Stimulated activated CD8-positive, alpha-beta memory T cell treated with anti-CD3 and anti-CD28 coated beads, Interleukin-4, amount 100 ng/mL, for 48 hours (primary cell): ENCODE results near the gene NFIX.

Experiments
- DNase-seq: peaks from one replicate; pipeline ENCODE4 v3.0.0-alpha.2; 2020

The NFIX gene

DNA sequence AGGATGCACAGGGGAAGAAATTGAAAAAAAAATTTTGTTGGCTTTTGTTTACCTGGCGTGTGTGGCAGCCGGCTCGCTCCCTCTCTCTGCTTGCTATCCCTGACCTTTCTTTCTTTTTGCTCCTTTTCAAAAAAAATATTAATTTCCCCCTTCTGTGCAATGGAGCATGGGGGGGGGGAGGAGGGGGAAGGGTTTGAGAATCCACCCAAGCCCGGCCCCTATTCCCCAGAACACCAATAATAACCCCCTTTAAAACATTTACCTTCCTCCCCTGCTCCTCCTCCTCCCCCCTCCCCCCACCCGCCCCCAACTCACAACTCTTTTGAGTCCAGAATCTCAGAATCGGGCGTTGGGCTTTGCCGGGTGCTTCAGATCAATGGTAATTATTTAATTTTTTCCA is 28.4 kb downstream of the NFIX start:
- no peak for DNase-seq

DNA sequence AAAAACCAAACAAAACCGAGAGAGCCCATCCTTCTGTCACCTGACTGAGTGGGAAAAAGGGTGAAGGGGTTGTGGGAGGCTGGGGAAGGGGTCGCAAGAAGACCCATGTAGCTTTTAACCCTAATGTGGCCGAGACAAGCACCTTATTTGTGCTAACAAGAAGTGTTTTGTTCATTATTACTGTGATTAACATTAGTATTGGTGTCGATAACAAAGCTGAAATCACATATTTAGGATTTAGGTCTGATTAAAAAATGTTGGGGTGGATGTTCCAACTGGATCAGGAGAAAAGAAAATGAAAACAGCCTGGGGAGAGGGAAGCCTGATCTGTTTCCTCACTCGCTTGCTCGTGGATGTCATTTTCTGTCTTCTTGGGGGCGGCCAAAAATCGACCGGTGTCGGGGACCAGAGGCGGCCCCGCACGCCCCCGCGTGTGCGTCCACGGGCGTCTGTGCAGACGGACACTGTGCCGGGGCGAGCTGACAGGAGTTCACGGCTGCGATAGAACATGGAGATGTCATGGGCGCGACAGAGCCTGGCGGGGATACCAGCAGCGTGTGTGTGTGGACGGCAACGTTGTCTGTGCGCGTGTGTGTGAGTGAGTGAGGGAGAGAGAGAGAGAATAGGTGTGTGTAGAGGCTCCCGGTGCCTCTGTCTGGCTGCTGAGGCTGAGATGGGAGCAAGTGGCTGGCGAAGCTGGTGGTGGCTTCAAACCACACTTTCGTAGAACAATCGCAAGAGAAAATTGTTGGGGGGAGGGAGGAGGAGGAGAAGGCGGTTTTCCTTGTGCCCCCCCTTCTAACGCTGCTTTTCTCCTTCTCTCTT is 29.1 kb downstream of the NFIX start:
- no peak for DNase-seq

DNA sequence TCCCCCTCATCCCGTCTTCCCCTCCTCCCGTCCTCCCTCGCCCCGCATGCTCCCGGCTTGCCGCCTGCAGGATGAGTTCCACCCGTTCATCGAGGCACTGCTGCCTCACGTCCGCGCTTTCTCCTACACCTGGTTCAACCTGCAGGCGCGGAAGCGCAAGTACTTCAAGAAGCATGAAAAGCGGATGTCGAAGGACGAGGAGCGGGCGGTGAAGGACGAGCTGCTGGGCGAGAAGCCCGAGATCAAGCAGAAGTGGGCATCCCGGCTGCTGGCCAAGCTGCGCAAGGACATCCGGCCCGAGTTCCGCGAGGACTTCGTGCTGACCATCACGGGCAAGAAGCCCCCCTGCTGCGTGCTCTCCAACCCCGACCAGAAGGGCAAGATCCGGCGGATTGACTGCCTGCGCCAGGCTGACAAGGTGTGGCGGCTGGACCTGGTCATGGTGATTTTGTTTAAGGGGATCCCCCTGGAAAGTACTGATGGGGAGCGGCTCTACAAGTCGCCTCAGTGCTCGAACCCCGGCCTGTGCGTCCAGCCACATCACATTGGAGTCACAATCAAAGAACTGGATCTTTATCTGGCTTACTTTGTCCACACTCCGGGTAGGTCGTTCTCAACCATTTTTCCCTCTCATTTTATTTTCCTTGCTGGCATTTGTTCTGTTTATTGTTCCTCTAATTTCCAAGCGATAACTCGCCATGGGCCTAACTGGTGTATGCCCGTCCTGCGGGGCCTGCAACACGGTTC is 29.8 kb downstream of the NFIX start:
- no peak for DNase-seq

DNA sequence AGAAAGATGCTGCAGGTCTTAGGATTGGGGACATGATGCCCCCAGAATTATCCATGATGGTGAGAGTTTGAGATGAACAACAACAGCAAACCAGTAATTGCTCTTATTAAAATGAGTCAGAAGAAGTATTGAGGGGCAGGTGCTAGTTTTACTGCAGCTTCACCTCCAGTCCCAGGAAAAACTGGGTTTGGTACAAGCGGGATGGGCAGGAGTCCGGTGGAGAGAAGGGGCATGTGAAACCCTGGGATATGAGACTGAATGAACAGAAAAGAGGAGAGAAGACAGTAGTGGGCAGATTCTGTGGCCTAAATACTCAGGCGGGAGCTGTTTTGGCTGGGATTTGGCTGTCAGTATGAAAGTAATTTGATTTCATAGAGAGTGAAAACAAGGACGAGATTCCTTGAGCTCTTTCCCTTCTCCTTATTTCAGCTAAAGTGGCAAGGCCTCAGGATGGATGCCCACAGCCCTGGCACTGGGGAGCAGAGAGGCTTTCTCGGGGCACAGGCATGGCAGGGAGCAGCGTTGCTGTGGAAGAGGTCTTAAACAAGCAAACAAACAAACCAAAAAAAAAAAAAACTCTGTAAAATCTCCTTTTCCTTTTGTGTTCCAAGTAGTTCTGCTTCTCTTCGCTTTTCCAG is 30.7 kb downstream of the NFIX start:
- DNase-seq: no peak

DNA sequence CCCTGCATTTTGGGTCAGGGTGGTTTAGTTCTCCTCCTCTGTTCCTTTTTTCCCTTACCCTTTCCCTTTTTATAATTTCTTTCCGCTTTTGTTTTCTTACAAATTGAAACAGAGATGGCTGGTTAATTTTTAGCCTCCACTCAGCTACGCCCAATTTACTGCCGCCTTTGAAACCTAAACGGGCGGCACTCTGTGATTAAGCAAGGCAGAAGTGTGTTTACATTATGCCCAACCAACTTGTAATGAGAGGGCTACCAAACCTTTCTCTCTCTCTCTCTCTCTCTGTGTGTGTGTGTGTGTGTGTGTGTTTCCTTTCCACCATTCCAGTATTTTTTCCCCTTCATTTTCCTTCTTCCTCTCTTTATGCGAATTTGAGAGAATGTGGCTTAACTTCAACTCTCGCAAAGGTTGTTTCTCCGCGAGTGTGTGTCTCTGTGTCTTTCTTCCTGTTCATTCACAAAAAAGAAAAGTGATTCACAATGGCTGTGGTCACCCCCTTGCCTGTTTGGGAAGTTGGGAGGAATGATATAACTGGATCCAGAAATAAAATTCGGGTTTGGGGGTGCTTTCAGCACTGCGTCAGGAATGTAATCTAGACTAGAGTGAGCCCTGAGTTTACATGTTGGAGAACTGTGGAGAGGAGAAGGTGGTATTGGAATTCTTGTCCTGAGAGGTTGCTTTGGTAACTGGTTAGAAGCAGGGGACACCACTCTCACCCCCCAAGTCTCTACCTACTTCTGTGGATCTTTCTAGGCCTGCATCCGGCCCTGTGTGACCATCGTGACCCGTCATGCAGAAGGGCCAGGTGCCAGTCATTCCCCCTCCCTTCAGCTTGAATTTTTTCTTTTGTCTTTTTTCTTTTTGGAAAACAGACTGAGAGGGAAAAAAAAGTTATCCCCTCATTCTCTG is 31.4 kb downstream of the NFIX start:
- no peak for DNase-seq

DNA sequence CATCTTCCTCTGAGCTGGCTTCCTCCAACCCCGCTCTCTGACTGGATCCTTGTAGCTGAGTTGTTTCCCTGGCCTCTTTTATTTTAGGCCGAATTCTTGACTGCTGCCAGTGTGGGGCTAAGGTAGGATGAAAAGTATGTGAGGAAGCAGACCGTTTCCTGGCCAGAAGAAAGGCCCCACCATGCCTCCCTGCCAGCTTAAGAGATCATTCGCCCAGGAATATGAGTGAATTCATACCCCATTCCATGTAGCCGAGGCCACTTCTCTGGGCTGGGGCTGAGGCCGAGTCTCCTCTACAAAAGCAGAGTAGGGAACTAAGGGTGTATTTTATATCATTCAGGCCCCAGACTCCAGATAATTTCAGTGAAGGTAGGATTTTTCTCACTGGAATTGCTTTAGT is 32.3 kb downstream of the NFIX start:
- no peak for DNase-seq

DNA sequence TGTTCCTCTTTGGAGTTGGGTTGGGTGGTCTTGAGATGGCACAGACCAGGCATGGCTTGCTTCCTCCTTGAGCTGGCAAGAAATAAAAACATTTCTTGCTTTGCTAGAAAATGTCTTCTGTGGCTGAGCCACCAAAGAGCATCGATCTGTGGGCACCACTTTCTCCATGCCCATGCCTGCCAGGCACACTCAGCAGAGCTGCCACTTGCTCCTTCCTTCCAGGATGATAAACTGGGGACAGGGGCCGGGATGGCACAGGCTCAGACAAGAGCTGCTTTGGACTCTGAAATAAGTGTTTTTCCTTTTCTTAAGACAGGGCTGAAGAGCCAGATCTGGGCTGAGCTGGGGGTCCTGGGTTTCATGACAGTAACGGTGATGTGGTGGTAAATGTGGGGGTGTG is 32.8 kb downstream of the NFIX start:
- DNase-seq: no peak

DNA sequence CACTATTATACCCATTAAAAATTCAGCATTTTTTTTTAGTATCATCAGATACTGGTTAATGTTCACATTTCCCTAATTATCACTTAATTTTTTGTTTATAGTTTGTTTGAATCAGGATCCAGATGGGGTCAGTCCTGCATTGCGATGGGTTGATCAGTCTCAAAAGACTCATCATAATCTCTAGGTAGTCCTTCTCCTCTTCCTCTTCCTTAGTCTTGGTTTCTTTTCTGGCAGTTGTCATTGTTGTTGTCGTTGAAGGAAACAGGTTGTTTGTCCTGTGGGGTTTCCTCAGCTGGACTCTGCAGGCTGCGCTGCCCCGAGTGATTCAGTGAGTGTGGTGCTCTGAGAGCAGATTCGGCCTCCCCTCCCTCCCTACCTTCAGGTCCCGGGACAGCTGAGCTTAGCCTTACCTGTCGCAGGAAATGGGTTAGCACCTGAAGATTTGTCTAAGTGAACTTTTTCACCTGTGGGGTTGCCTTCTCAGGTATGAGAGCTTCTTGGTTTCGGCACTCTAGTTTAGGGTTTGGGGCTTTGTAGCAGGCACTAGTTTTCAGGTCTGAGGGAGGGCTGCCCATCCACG is 34.1 kb downstream of the NFIX start:
- DNase-seq: no peak

DNA sequence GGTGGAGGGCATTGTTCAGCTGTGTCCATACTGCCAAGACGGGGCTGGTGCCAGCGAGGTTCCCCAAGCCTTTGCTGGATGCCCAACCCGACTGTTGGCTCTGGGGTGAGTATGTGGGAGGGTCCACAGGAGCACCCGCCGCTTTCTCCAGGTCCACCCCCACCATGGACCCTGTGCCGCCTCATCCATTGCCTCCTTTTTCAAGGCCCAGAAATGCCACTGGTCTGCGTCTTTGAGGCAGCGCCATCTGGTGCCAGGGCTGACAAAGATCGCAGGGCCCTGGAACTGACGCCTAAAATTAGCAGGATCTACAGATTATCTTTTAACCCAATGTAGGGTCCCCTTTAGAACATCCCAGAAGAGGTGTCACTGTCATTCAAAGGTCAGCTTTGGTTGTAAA is 34.6 kb downstream of the NFIX start:
- no peak for DNase-seq

DNA sequence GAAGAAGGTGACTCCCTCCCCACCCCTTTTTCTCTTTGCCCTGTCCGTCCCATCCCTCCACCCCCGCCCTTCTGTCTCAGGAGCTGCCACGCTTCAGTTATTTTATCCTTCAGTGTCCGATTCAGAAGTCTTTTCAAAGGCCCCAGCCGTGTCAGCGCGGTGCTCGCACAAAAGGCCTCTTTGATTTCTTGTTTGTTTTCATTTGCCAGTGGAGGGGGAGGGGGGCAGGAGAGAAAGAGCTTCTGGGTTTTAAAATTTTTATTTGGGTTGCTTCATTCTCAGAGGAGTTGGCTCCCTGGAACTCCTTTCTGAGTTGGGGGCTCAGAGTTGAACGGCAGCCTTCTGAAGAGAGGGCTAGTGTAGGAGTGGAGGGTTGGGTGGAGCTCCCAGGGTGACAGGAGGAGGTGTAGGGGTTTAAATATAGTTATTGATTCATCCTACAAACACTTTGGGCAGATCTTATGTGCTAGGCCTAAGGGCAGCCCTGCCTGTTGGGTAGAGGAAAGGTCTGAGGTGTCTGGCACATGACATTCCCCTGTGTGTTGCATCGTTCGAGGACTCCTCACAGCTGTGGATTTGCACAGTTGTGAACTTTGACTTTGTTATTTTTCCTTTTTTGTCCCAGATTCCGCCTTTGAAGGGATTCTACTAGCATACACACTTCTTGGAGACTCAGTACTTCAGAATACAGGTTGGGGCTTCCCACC is 36.8 kb downstream of the NFIX start:
- DNase-seq: no peak

DNA sequence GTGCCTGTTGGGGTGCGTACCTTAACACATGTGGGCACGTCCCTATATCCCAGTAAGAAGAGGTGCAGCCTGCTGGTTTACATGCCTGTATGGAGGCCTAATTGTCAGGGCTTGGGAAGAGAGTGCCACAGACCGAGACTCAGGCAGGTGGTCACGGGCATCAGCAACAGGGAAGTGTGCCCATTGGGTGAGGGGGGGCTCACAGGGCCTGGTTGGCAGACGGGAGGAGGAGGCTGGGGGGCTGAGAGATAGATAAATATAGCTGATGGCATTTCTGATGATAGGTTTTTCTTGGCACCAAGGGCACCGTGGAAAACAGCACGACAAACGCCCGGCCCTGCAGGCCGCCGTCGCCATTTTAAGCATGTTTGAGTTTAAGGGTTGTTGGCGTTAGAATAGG is 37.6 kb downstream of the NFIX start:
- DNase-seq: no peak

DNA sequence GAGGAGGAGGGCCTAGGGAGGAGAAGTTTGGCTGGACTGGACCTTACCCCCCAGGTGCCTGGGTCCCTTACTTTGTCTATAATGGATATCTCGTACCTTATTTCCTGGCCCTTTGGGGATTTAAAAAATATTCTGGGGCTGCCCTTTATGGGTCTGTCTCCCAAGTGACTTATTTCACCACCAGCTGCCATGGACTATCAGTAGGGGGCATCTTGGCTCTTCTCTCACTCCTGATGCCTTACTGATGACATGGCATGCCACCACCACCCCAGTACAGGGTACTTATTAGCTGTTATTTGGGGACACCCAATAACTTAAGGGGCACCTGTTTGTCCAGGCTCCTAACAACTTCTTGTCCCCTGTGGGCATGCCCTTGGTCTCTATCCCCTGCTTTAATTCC is 38.0 kb downstream of the NFIX start:
- no peak for DNase-seq

DNA sequence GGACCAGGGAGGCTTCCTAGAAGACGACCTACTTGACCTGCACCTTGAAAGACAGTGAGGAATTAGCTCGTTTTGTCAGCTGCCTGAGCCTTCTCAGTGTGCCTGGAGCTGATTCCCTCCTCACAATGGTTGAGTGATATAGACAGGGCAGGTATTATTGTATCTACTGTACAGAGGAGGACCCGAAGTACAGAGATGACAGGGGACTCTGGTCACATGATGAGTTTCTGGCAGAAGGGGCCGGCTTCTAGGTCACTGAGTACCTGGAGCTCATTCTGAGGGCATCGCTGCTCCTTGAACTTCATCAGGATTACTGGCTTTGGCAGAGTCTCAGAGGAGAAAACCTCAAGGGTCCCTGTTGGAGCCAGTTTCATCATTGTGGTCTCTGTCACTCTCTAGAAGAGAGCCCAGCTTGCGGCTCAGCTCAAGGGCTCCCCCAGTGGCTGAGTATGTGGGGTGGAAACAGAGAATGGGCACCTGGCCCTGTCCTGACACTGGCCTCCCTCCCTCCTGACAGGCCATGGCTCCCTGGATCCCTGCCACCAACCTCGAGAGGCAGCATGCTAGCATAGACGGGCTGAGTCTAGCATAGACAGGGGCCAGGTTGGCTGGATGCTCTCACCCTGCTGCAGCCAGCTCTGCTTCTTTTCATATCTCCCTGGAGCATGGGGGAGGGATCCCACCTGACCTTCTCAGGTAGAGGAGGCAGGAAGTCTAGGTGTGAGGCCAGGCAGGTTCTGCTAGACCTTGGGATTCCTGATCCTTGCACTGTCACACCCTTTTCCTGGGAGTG is 38.7 kb downstream of the NFIX start:
- DNase-seq: peak; percentile 78

DNA sequence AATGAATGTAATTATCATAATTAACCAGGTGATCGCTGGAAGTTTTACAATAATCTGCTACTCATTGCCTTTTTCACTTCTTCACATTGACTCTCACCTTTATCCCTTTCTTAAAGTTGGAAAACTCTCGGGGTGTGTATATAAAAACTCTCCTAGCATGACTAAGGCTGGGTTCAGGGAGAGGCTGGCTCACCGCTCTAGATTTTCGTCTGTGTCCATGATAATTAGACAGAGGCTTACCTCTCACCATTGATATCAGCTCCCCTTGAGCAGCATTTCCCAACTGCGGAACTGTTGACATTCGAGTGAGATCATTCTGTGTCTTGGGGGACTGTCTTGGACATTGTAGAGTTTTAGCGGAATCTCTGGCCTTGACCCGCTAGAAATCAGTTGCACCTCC is 39.4 kb downstream of the NFIX start:
- no peak for DNase-seq

DNA sequence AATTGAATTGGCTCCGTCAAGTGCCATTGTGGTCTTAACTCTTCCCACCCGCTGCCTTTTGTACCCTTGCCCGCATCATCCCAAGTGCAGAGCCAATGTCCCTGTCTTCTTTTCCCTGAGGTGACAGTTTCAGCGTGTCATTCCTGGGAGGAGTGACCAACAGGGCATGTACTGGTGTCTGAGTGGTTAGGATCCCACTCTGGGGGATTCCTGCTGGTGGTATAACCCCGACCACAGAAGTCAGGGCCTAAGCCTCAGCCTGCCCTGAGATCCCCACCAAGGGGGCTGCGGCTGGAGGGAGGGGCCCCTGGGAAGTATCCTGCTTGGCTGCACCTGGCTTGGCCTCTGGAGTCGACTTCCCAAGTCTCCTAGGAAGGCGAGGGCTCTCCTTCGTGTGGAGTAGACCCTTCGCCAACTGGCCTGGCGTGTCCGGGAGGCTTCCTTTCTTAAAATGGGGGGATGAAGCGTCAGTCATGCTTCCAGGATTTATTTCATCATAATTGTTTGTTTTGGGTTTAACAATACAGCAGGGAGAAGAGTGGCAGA is 40.6 kb downstream of the NFIX start:
- DNase-seq: no peak

DNA sequence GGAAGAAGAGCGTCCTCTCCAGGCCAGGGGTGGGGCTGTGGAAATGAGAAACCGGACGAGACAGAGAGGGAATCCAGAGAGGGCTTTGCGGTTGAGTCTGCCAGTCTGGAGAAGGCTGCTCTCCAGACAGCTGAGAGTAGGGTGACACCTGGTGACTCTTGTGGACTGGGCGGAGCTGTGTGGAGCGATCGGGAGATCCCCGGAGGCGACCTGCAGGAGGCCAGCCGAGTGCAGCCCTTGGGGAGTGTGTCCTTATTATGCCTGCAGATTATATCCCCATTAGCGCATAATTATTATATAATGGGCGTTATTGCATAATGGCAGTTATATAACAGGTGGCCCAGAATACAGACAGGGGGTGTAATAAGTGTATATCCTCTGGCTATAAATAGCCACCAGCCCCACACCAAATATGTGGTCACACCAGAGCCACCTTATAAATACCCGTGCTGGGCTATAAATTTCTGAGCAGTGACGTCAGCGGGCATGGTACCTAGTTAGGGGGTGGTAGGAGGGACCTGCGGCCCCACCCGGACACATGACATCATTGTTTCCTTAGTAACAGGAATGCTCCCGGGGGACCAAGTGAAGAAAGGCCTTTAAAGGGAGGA is 41.2 kb downstream of the NFIX start:
- no peak for DNase-seq

DNA sequence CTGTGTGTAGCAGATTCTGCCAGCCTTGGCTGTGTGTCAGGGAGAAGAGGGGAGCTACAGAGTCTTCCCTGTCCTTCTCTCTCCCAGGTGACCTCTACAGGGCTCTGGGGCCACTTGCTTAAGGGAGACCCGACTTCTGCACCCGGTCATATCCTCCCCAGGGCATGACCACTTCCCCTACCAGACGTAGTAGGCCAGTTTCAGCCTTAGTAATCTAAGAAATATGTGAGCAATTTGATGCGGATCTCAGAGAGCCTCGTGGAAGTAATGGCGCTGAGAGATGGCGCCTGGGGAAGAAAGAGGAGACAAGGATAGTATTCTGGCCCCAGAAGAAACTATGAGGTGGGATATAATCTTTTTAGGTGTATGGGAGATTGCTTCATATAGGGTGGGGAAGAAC is 41.9 kb downstream of the NFIX start:
- DNase-seq: no peak

DNA sequence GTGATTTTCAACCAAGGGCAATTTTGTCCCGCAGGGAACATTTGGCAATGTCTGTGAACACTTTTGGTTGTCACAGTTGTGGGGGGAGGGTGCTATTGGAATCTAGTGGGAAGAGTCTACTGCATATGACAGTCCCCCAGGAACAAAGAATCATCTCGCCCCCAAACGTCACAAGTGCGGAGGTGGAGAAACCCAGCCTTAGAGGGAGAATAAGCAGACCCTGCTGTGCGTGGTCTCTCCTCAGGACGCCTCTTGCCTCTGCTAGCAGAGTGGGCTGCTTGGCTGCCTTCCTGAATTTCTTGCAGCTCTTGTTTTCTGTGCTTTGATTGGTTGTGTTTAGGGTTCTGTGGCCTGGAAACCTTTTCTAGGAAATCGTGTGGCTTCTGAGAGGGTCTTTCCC is 42.5 kb downstream of the NFIX start:
- no peak for DNase-seq

DNA sequence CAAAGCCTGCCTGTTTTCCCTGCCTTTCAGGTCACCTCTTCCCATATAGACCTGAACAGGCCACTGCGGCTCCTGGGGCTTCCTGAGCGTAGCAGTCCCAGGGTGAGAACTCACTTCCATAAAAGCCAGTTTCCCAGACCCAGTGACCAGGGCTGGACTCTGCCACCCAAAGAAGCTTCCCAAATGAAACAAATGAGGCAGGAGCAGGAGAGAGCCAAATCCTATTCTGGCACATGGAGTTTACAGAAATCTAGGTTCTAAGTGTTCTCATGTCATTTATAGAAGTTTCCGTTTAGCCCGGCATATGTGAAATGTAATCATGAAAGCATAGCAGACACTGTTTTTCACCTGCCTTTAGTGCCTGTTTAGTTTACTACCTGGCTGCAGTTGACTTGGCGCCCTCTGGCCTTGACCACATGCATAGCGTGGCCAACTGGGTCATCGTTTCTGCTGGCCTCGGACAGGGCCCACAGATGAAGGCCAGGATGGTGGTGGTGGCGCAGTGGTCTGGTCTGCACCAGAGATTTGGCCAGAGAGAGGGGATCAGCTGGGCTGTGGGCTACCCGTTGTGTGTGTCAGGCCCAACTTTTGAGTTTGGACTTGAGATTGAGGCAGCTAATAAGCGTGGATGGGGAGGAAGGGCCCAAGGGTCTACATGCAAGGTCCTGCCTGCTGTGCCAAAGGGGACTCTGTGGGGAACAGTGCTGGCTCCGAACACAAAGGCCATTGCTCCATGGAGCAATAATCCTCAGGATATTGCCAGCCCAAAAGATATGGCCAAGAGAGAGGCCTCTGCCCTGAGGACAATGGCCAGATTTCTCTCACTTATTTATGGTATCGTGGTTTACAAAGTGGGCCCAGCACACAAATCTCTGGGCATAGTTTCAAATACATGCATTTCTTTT is 43.3 kb downstream of the NFIX start:
- no peak for DNase-seq
